Fibroblast of upper back skin (primary cell): Measurements from ENCODE around the gene PPP1CA.

Experiments used
- DNase-seq: peaks from one replicate; pipeline ENCODE4 v3.0.0-alpha.2; 2013

The PPP1CA gene

GRCh38 chr11:67367761-67368227, 33.9 kb downstream of the PPP1CA start:
- DNase-seq = no peak

- no peak for DNase-seq
Observed at GRCh38 chr11:67366961-67367760, 34.5 kb downstream of the PPP1CA start.

- DNase-seq = no peak
Observed at GRCh38 chr11:67366546-67366945, 35.1 kb downstream of the PPP1CA start.

DNA sequence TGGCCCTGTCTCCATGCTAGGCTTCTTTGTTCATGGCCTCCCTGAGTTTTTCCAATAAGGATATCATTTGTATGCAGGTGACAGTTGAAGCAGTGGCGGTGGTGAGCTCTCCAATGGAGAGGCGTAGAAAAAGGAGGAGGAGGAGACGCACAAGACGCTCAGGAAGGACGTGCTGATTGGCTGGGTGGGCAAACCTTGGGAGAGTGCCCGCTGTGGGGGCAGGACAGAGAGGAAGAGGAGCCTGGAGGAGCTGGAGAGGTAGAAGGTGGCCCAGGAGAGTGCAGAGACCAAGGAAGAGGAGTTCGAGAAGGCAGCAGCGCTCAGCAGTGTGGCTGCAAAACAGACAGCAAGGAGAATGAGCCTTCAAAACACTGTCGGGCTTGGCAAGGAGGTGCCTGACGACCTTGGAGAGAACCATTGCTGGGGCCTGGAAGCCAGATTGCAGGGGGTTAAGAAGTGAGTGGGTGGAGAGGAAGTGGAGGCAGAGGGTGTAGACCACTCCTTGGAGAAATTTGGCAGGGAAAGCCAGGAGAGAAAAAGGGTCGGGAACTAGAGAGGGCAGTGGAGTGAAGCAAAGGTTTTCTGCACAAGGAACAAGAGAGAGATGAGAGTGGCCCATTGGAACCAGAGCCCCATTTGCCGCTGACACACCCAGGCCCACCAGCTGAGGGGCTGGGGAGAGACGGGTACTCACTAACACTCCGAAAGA, 35.8 kb downstream of the PPP1CA start:
- DNase-seq = no peak

DNA sequence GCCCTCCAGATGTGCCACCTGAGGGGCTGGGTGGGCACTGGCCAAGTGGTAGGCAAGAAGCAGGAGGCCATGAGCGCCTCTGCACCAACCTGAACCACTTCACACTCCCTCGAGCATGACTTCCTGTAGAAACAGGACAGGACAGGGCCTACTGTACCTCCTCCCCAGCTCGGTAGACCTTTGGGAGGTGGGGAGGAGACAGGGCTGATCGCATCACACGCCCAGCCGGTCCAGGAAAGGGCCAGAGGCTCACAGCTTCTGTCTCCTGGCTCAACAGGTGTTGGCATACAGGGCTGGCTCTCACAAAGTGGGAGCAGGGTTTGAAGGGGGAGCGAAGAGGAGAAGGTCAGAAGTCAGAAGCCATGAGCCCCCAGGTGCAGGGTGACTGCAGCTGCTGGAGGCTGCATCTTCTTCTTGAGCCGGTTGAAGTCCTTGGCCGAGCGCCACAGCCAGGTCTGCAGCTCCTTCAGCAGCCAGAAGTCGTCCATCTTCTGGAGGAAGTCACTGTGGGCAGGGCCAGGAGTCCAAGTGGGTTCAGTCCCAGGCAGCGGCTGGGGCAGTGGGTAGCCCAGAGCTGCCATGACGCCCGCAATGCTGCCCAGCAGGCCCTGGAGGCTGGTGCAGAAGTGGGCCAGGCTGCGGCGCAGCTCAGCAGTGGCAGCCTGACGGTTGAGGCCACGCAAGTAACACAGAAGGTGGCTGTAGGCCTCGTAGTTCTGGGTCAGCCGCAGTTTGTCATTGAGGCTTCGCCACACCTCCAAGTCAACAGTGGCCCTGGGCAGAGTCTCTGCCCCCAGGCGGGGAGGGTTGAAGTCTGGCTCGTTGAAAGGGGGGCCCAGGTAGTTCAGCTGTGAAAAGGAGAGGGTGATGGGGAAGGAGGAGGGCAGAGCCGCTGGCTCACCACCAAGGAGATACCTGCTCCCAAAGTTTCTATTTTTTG, 36.6 kb downstream of the PPP1CA start:
- DNase-seq = no peak

- no peak for DNase-seq
Observed at GRCh38 chr11:67364169-67364568, 37.5 kb downstream of the PPP1CA start.

DNA sequence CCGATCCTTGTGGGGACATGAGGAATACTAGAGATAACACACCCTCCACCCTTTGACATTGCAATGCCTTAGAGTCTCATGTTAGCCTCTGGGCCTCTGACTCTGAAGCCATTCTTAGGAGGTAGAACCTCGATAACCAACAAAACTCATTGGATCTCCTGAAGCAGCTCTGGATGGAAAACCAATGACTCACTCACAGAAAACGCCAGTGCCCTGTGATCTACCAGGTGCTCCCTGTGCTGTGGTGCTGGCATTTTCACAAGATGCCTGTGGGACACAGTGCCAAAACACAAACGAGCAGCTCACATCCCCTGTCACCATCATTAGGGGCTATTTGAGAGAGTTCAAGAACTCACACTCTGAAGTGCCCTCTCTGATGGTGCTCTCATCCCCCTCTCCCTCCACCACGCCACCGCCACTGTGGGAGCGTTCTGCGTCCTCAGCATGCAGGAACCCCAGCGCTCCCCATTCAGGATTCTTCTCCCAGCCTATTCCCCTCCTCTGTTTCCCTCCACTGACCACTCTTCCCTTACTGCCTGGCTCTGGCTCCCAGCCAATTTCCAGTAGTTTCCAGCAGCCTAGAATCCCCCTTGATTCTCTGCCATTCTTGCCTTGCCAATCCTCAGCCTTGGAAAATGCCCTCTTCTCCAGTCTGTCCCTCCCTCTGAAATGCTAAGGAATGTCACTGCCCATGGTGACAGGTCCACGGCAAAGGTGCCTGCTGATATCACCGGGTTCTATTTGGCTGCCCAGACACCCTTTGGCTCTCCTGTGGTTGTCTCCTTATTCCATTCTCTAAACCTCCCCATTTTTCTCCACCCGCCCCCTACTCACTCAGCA, 43.6 kb downstream of the PPP1CA start:
- DNase-seq = peak; percentile 53

DNA sequence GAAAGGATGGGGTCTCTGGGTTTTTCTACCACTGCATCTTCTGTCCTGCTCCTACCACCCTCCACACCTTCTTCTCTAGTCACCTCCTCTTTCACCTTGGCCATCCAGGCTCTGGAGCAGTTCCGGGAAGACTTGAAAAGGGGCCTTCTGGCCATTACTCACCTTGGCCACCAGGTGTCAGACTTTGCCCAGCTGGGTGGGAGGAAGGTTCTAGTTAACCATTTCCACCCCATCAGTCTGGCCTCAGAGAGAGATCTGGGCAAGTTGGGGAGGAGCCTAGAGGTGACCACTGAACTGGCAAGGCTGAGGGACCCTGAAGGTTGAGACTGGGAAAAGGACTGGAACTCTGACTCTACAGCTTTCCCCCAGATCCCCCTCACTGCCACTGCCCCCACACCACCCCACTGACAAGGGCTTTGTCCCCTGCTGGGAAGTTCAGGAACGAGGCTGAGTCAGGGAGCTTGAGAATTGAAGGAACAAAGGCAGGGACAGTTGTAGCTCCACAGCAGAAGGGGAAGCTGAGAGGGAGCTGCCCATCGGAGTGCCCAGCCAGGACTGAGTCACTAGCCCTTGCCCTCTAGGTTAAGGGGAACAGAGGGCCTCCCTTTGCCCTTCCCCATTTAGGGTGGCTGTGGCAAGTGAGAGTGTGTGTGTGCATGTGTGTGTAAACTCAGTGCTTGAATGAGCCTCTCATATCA, 44.6 kb downstream of the PPP1CA start:
- DNase-seq = peak; percentile 81

GRCh38 chr11:67356387-67356863, 45.2 kb downstream of the PPP1CA start:
- DNase-seq = no peak

GRCh38 chr11:67355794-67356386, 45.8 kb downstream of the PPP1CA start:
- no peak for DNase-seq

- no peak for DNase-seq
Observed at GRCh38 chr11:67355023-67355793, 46.5 kb downstream of the PPP1CA start.

- peak; percentile 86 for DNase-seq
Observed at GRCh38 chr11:67354075-67355022, 47.3 kb downstream of the PPP1CA start.

DNA sequence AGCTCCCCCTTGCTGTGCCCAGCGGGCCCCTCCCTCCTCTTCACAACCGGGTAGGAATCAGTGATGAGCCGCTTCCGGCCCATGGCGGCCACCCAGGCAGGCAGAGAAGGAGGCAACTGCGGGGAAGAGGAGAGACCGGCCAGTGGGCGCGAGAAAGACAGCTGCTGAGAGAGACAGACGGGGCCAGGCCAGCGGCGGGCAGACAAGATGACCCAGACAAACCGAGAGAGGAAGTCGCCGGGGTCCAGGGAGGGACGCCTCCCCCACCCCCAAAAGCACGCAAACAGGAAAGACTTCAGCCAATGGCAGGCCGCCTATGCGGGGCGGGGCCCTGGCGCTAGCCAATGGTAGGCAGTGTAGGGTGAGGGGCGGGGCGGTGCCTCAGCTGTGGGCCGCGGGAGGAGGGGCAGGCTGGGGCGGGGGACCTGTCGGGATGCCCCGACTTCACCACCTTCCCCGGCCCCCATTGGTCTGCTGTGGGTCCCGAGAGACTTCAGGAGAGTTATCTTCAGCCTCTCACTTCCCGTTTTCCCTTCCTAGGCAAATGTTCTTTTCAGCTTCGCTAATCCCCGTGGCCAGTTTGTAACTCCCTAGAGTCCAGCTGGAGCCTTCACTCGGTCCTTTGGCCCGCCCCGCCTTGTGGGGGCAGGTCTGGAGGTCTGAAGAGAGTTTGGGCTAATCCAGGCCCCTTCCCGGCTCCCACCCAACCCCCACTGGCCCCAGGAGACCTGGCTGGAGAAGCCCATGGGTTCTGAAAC, 48.2 kb downstream of the PPP1CA start, which contains the start of gene POLD4:
TSS of gene POLD4 (minus strand) at position 230 of the 758 bp plus-strand sequence. CDS start at position 83, 147 bp downstream.
- DNase-seq = peak; percentile 96

DNA sequence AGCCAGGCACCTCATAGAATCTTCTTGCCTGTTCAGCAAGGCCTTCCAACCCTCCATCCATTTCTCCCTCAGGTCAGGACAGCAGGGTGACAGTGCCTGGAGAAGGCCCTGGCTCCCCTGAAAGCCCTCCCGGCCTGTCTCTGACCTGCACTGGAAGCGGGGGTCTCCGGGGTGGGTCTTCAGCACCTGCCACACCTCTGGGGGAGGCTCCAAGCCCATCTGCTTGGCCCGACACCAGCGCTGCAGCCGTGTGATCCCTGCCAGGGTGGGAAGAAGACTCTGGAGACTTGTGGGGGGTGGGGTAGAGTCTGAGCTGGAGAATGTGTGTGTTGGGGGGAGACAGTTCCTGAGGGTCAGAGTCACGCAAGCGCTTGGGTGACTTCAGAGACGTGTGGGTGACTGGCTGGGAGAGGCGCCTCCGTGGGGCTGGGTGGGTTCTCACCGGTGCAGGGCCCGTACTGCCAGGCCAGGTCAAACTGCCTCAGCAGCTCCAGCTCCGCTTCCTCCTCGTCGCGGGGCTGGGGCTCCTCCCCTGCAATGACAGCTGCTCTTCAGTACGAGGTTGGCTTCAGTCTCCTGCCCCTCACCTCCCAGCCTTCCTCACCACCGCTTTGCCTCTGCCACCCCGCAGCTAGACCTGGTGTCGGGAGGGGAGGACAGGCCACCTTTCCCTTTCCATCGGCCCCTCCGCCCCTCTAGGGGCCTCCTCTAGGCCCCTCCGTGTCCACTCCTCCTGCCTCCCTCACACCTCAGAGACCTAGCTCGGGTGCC, 48.9 kb downstream of the PPP1CA start:
- no peak for DNase-seq

DNA sequence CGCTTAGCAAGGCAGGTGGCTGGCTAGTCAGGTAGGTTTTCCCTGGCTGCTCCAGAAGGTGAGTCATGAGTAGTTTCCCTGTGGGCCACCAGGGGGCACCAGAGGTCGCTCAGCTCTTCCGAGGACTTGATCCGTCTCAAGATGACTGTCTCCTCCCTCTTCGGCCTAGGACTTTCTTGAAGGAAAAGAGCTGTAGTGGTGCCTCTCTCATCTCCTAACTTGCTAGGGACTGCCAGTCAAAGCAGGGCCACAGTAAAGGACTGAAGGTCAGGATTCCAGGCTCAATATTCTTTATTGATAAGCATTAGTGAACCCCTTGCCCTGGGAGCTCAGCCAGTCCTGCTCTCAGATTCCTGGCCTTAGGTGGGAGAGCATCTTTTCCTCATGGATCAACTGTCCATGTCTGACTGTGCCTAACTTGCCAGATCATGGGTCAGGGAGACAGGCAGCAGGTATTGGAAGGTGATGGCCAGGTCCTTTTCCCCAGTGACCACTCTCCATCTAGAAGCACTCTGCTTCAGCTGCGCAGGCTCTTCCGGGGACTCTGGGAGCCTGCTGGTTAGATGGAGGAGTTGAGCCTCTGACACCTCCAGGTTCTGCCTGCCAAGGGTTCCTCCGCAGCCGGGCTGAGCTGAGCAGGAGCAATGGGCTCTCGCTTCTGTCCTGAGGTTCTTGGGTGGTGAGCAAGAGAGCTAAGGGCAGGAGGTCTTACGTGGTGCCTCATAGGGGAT, 50.2 kb downstream of the PPP1CA start:
- DNase-seq = peak; percentile 74

DNA sequence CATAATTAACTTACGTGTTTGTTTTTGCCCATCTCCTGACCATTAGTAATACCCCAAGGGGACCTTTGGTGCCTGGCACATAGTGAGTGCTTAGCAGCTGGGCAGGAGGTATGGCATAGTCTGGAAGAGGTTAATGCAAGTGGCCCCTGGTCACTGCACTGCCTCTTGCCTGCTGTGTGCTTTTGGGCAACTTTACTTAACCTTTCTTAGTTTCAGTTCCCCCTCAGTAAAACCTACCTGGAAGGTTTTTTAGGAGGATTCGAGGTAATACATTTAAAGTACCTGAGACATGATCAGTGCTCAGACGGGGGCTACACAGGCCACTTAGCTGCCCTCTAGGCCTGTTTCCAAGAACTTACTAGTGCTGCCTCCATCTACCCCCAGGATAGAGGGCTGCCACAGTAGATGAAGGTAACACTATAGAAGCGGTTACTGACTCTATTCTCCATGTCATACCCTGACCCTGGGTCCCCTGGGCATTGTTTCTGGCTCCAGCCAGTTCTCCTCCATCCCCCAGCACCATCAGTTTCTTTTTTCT, 51.7 kb downstream of the PPP1CA start:
- DNase-seq = no peak
